Hepatocyte (in vitro differentiated cells): ENCODE data around the gene KRT76.

Source experiments
- CTCF ChIP-seq: fragments of 200-600 bp; sonication (generic); IDR thresholded peaks from 2 replicates; pipeline ENCODE4 v1.5.1; 2016; ENCODE audit warnings: antibody characterized with exemption, mild to moderate bottlenecking; ENCODE audit not compliant: poor library complexity
- EZH2phosphoT487 ChIP-seq: fragments of 200-600 bp; sonication (generic); IDR thresholded peaks from one replicate; pipeline ENCODE4 v1.6.1; 2018; ENCODE audit warnings: antibody characterized with exemption, mild to moderate bottlenecking, low read depth, moderate library complexity; ENCODE audit not compliant: unreplicated experiment, severe bottlenecking

GRCh38 chr12:52720365-52720886, 56.7 kb downstream of the KRT76 start:
- no peak for TF ChIP-seq CTCF
- TF ChIP-seq EZH2phosphoT487: no peak
